ENCODE data around the gene PPM1H. TPM values are rescaled to one million over a fixed set of nuclear protein-coding genes. Genes with fewer than 3 reads are reported as not detected.

The PPM1H gene
- total and polyA plus RNA-seq, 7 donors = 0.92 to 4.3 (median 3.0) TPM

DNA sequence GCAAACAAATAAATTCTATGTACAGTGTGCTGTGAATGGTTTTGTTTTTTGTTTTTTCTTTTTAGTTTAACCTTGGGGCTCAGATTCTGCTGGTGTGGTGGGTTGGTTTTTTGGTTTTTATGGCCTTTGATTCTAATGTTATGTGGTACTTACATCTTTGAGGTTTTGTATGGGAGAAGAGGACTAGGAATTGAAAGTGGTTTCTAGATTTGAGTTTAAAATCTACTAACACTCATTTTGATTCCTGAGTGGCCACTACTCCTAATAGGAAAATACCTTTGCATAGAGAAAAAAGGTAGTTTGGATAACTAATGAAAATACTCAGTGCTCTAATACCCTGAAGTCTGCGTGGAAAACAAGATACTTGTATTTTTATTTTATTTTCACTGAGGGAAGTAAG lies 330.6 kb downstream of the PPM1H start:
- 58 to 84% methylated on average over 1 of the region's 1 CpG for WGBS, 2 donors
- H3K27ac ChIP-seq = peak overlapping the region; percentile 94 to 100 (median 100)
- TF ChIP-seq POLR2AphosphoS5 (IDR thresholded peaks at IDR 0.05) = no peak
- no peak for TF ChIP-seq POLR2A (IDR thresholded peaks at IDR 0.05)
- TF ChIP-seq, protein P1, sequence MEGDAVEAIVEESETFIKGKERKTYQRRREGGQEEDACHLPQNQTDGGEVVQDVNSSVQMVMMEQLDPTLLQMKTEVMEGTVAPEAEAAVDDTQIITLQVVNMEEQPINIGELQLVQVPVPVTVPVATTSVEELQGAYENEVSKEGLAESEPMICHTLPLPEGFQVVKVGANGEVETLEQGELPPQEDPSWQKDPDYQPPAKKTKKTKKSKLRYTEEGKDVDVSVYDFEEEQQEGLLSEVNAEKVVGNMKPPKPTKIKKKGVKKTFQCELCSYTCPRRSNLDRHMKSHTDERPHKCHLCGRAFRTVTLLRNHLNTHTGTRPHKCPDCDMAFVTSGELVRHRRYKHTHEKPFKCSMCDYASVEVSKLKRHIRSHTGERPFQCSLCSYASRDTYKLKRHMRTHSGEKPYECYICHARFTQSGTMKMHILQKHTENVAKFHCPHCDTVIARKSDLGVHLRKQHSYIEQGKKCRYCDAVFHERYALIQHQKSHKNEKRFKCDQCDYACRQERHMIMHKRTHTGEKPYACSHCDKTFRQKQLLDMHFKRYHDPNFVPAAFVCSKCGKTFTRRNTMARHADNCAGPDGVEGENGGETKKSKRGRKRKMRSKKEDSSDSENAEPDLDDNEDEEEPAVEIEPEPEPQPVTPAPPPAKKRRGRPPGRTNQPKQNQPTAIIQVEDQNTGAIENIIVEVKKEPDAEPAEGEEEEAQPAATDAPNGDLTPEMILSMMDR (IDR thresholded peaks at IDR 0.05) = no peak
- TF ChIP-seq EP300 (IDR thresholded peaks at IDR 0.05) = no peak
- H3K27me3 ChIP-seq = no peaks in the 10 kb centered on the region
- H3K4me1 ChIP-seq = peaks cover 0 to 29% (median 21%) of the 10 kb centered on the region in 4 donors
- intact Hi-C loops (cut with DNase I) = loop anchor here (5.0 kb wide), 2 partner anchors 118 to 342 kb away; partner anchors contain the start of gene USP15
- no peaks in the 10 kb centered on the region for H3K36me3 ChIP-seq
- H3K4me3 ChIP-seq = peak overlapping the region; percentile 62 to 95 (median 86)
- H3K9me3 ChIP-seq = no peaks in the 10 kb centered on the region
- no peak for DNase-seq

DNA sequence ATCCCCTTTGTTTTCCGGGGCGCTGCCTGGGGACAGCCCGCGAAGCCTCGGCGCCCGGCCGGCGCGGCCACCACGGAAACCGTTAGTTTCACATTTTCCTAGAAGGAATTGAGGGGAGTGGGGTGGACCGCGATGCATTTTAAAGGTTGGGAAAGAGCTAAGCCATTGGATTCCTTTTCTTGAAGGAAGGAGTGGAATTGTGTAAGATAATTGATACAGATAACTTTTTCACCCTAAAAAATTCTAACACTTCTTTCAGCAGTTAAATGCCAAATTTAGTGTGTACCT lies 331.2 kb downstream of the PPM1H start:
- no peak for DNase-seq
- TF ChIP-seq POLR2A (IDR thresholded peaks at IDR 0.05) = no peak
- TF ChIP-seq, protein P1 (IDR thresholded peaks at IDR 0.05) = no peak
- TF ChIP-seq POLR2AphosphoS5 (IDR thresholded peaks at IDR 0.05) = no peak
- TF ChIP-seq EP300 (IDR thresholded peaks at IDR 0.05) = no peak
- H3K27me3 ChIP-seq = no peaks in the 10 kb centered on the region
- peak overlapping the region; percentile 62 to 95 (median 86) for H3K4me3 ChIP-seq
- H3K4me1 ChIP-seq = peaks cover 0 to 29% (median 21%) of the 10 kb centered on the region in 4 donors
- intact Hi-C loops (cut with DNase I) = loop anchor here (1.0 to 5.0 kb wide), 5 partner anchors 29 to 341 kb away; partner anchors contain the start of genes MON2 and USP15
- WGBS, 2 donors = 0% methylated on average over 14 of the region's 14 CpGs
- no peaks in the 10 kb centered on the region for H3K36me3 ChIP-seq
- no peaks in the 10 kb centered on the region for H3K9me3 ChIP-seq
- H3K27ac ChIP-seq = peak overlapping the region; percentile 94 to 100 (median 100)

DNA sequence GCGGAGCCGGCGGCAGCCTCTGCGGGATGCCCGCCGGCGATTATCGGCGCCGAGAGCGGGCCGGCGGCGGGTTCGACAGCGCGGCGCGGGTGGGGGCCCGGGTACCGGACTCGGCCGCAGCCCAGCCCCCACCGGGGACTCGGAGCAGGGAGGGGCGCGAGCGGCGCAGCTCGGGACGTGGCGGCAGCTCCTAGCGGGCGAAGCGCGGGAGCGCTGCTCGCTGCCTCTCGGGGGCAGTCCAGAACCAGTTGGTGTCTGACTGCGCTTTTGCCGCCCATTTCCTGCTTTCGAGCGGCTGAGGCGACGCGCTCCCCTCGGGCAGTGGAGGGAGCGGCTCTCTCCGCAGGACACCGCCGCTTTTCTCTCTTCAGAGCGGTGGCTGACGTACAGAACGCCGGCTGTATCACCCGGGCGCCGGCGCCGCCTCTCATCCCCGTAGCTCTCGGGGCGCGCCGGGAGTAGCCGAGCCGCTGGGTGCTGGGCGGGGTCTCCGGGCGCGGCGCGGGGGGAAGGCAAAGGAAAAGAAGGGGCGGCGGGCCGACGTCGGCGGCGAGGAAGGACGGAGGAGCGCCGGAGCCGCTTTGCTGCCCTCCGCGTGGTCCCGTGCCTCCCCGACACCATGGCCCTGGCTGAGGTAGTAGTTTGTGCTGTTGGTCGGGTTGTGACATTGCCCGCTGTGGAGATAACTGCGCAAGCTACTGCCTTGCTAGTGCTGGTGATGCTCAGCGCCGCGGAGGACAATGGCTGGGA lies 331.7 kb downstream of the PPM1H start:
- peak overlapping the region; percentile 94 to 100 (median 100) for H3K27ac ChIP-seq
- H3K9me3 ChIP-seq = no peaks in the 10 kb centered on the region
- peaks cover 0 to 29% (median 21%) of the 10 kb centered on the region in 4 donors for H3K4me1 ChIP-seq
- 0 to 1% methylated on average over 94 of the region's 94 CpGs for WGBS, 2 donors
- H3K36me3 ChIP-seq = no peaks in the 10 kb centered on the region
- H3K4me3 ChIP-seq = peak overlapping the region; percentile 62 to 95 (median 86)
- no peaks in the 10 kb centered on the region for H3K27me3 ChIP-seq
- peak; percentile 91 for DNase-seq
- intact Hi-C loops (cut with DNase I) = loop anchor here (1.0 to 5.0 kb wide), 5 partner anchors 29 to 341 kb away; partner anchors contain the start of genes MON2 and USP15
- TF ChIP-seq POLR2AphosphoS5 (IDR thresholded peaks at IDR 0.05) (peak; percentile 40 to 81 (median 74)), EP300 (IDR thresholded peaks at IDR 0.05) (no peak), POLR2A (IDR thresholded peaks at IDR 0.05) (peak; percentile 35 to 66)
- TF ChIP-seq, protein P1 (IDR thresholded peaks at IDR 0.05) = peak in 3 of 4 experiments; percentile 19 to 41 (median 38)

DNA sequence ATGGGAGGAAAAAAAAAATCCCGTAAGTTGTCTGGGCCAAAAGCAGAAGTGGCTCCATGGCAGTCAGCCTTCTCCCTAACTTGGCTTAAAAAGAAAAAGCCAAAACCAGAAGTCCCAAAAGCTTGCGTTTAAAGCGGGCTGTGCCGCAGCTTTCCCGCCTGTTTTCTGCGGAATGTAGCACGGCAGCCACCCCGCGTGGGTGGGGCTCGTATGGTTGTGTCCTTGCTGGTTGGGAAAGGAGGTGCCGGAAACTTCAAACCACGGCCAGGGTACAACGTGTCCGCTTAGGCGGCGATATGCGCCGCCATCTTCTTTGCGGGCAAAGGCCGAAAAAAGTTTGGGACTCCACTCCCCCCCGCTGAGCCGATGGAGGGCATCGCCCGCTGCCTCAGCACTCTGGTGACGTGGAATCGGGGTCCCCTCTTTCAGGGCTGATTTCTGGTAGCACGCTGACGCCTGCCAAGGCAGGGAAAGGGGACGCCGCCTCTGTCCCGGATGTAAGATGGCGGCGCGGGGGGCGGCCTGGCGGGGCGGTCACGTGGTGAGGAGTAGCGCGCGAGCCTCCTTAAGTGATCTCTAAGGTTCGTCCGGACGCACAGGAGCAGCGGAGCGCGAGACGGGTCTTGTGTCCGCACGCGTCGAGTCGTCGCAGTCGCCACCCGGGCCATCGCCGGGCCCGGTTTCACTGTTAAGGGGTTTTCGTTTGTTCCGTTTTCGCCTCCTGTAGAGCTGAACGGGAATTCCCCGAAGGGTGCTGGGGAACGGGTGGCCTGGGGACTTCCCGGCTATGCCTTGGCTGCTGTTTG lies 332.5 kb downstream of the PPM1H start:
- Histone ChIP-seq H3K4me3 (peak overlapping the region; percentile 62 to 95 (median 86)), H3K27ac (peak overlapping the region; percentile 94 to 100 (median 100)), H3K4me1 (peaks cover 0 to 29% (median 21%) of the 10 kb centered on the region in 4 donors), H3K9me3 (no peaks in the 10 kb centered on the region), H3K27me3 (no peaks in the 10 kb centered on the region), H3K36me3 (no peaks in the 10 kb centered on the region)
- WGBS, 2 donors = 0% methylated on average over 66 of the region's 66 CpGs
- peak; percentile 95 for DNase-seq
- intact Hi-C loops (cut with DNase I) = loop anchor here (1.0 to 5.0 kb wide), 5 partner anchors 30 to 340 kb away; partner anchors contain the start of genes MON2 and USP15
- TF ChIP-seq EP300 (IDR thresholded peaks at IDR 0.05) (no peak), POLR2AphosphoS5 (IDR thresholded peaks at IDR 0.05) (peak; percentile 64 to 83 (median 75)), POLR2A (IDR thresholded peaks at IDR 0.05) (peak in 1 of 2 donors; percentile 59)
- TF ChIP-seq, protein P1 (IDR thresholded peaks at IDR 0.05) = no peak

All from sigmoid colon (tissue), 7 donors.